ENCODE measurements around the gene DPM2.

Gene DPM2

DNA sequence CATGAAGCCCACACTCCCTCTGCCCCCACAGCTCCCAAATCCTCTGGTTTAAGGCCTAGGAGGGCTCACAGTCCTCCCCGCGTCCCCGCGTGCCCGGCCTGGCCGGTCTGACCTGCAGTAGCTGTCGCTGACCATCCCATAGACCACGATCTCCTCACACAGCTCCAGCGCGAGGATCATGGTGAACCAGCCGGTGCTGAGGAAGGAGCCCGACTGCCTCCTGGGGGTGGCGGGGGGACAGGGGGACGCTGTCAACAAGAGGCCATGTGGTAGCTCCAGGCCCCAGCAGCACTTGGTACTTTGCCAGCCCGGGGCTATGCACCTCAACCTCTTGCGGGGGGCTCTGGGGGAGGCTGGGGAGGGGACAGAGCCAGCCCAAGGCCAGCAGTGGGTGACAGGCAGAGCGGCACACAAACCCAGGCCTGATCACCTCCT lies 27.8 kb downstream of the DPM2 start:
- no peak overlapping the region for H3K4me3 ChIP-seq (ENCODE audit: low read length)
- no peak for DNase-seq (ENCODE audit: low read depth, low spot score)

DNA sequence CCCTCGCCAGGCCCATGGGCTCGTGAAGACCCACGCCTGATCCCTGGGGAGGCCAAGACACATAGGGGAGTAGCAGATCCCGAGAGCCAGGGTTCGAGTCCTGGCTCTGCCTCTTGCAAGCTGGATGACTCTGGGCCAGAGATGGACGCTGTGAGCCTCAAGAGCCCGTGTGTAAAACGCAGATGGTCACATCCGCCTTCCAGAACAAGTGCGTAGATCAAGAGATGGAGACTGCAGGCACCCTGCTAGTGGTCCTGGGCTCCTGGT lies 29.1 kb downstream of the DPM2 start:
- H3K4me3 ChIP-seq (ENCODE audit: low read length): no peak overlapping the region
- DNase-seq (ENCODE audit: low read depth, low spot score): no peak

GRCh38 chr9:127907867-127908659 lies 29.6 kb downstream of the DPM2 start:
- H3K4me3 ChIP-seq (ENCODE audit: low read length): no peak overlapping the region

GRCh38 chr9:127905788-127906191 lies 31.9 kb downstream of the DPM2 start:
- no peak for DNase-seq (ENCODE audit: low read depth, low spot score)
- no peak overlapping the region for H3K4me3 ChIP-seq (ENCODE audit: low read length)

More at GRCh38 chr9:127907867-127908659, 29.6 kb downstream of the DPM2 start:
- DNase-seq (ENCODE audit: low read depth, low spot score): no peak

DNA sequence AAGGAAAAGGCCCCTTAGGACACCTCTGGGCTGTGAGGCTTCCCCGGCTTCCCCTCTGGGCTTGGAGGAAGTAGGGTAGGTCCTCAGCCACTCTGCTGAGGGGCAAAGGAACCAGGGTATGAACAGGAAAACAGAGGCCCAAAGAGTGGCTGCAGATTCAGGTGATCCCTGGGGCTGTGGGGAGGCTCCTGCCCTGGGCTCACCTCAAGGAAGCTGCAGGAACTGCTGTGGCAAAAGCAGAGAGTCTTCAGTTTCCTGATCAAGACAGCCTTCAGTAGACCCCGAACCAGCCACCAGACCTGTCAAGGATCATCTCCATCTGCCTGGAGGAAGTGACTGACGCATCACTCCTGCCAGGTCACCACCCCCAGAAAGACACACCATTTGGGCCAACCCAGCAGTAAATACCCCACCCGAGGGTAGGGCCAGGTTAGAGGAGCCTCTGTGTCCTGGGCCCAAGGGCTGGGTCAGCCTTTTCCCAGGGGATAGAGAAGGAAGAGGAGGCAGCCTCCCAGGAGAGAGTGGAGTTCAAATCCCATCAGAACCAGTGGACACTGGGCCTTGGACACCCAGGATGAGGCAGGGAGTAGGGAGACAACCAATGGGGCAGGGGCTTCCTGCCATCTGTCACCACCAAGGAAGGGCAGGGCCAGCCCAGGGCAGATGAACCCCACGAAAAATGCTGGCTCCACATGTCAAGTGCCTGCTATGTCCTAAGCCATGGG lies 32.5 kb downstream of the DPM2 start:
- no peak overlapping the region for H3K4me3 ChIP-seq (ENCODE audit: low read length)
- DNase-seq (ENCODE audit: low read depth, low spot score): no peak

- no peak overlapping the region for H3K4me3 ChIP-seq (ENCODE audit: low read length)
- DNase-seq (ENCODE audit: low read depth, low spot score): no peak
Observed at GRCh38 chr9:127904561-127905003, 33.1 kb downstream of the DPM2 start.

GRCh38 chr9:127903557-127904475 lies 33.8 kb downstream of the DPM2 start:
- no peak overlapping the region for H3K4me3 ChIP-seq (ENCODE audit: low read length)
- peak; percentile 78 for DNase-seq (ENCODE audit: low read depth, low spot score)

DNA sequence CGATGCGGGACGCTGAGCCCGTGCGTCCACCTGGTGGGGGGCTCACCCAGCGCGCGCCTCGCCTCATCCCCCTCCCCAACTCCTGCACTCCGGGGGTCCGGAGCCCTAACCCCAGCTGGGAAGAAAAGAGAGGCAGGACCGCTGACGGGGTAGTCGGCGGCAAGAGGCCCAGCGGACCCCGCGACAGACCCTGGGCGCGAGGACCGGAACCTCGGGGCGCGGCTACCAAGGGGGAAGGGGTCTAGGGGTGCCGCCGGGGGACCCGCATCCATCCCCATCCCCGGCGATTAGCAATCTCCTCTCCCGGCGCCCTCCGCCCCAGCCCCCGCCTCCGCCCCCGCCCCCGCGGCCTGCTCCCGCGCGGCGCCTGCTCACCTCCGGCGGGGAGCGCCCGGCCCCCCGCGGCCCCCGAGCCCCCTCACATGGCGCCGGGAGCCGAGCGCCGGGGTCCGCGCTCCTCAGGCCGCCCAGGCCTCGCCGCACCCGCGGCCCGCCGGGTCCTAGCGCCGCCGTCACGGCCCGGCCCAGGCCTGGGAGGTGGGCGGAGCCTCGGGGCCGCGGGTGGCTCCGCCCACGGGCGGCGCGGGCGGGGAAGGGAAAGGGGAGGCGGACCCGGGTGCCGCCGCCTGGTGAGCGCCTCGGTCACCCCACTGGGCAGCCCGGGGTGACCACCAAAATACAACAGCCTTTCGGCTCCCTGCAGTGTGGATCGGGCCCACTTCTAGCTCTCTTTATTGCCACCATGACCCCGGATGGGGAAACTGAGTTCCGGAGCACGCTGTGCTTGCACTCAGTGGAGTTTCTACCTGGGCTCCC lies 38.3 kb downstream of the DPM2 start, which contains the start of gene ST6GALNAC6:
TSS of gene ST6GALNAC6 (minus strand) at position 476 of the 816 bp plus-strand sequence. CDS start 1,622 bp downstream, outside the sequence.
- no peak for DNase-seq (ENCODE audit: low read depth, low spot score)
- peak within 1 kb of the TSS; percentile 75 for H3K4me3 ChIP-seq (ENCODE audit: low read length)

DNA sequence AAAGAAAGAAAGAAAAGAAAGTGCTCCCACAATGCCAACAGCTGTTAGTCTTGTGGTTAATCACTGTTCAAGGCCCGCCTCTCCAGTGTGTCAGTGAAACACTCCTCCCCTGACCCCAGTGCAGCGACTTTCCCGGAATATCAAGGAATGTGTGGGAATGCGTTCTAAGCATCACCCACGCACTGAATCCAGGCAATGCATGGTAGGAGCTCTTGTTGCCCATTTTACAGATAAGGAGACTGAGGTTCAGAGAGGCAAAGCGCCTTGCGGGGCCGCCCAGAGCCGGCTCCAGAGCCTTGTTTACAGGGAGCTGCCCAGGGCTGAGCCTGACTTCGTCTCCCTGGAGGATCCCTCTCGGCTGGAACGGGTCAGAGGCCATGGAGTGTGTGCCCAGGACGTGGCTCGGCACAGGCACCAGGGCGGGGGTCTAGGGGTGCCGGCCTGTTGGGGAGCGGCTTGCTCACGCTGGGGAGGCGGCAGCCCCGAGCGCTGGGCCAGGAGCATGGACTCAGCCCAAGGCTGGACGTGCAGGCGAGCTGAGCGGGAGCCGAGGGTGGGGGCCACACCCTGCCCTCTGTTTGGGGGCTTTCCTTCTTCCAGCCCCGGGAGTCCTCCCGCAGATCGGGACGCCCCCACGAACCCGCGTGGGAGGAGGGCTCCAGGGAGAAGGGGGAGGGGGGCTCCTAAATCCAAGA lies 39.1 kb downstream of the DPM2 start:
- peak overlapping the region; percentile 75 for H3K4me3 ChIP-seq (ENCODE audit: low read length)

GRCh38 chr9:127897193-127897692 lies 40.4 kb downstream of the DPM2 start:
- H3K4me3 ChIP-seq (ENCODE audit: low read length): no peak overlapping the region
- no peak for DNase-seq (ENCODE audit: low read depth, low spot score)

More for the DNA sequence above, 39.1 kb downstream of the DPM2 start:
- no peak for DNase-seq (ENCODE audit: low read depth, low spot score)

- H3K4me3 ChIP-seq (ENCODE audit: low read length): no peak overlapping the region
Observed at GRCh38 chr9:127896395-127897192, 41.1 kb downstream of the DPM2 start.

DNA sequence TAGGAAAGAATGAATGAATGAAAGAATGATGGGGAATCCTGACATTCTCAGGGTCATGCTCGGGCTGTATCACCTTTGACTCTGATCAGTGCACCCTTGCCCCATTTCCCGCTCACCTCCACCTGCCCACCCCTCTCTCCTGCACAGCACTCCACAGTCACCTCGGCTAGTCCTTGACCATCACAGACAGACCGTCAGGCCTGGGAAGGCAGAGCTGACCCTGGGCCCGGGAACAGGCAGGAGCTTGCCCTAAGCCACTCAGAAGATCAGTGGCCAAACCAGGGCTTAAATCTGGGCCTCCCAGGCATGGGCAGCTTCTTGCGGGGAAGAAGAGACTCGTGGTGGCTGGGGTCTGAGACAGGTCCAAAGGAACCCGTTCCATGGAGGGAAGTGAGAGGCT lies 41.8 kb downstream of the DPM2 start:
- H3K4me3 ChIP-seq (ENCODE audit: low read length): no peak overlapping the region
- no peak for DNase-seq (ENCODE audit: low read depth, low spot score)

More at GRCh38 chr9:127896395-127897192, 41.1 kb downstream of the DPM2 start:
- no peak for DNase-seq (ENCODE audit: low read depth, low spot score)

DNA sequence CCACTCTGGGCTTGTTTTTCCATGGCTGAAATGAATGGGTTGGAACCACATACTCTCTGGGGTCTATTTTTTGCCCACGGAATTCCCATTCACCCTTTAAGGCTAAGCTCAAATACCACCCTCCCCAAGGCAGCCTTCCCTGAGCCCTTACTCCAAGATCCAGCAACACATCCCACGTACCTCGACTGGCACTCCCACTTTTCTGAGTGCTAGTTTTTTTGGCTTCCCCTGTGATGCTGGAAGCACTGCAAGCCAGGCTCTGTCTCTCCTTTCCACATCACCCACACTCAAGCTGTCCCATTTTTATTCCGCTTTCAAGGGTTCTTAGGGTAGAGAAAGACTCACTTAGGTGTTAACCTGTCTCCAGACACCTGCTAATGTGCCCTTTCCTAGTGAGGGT lies 44.3 kb downstream of the DPM2 start:
- no peak for DNase-seq (ENCODE audit: low read depth, low spot score)
- H3K4me3 ChIP-seq (ENCODE audit: low read length): no peak overlapping the region

- DNase-seq (ENCODE audit: low read depth, low spot score): no peak
- H3K4me3 ChIP-seq (ENCODE audit: low read length): no peak overlapping the region
Observed at GRCh38 chr9:127892831-127893230, 44.8 kb downstream of the DPM2 start.

GRCh38 chr9:127890053-127890452 lies 47.6 kb downstream of the DPM2 start:
- H3K4me3 ChIP-seq (ENCODE audit: low read length): no peak overlapping the region
- no peak for DNase-seq (ENCODE audit: low read depth, low spot score)

- no peak for DNase-seq (ENCODE audit: low read depth, low spot score)
- no peak overlapping the region for H3K4me3 ChIP-seq (ENCODE audit: low read length)
Observed at GRCh38 chr9:127887792-127888191, 49.9 kb downstream of the DPM2 start.

DNA sequence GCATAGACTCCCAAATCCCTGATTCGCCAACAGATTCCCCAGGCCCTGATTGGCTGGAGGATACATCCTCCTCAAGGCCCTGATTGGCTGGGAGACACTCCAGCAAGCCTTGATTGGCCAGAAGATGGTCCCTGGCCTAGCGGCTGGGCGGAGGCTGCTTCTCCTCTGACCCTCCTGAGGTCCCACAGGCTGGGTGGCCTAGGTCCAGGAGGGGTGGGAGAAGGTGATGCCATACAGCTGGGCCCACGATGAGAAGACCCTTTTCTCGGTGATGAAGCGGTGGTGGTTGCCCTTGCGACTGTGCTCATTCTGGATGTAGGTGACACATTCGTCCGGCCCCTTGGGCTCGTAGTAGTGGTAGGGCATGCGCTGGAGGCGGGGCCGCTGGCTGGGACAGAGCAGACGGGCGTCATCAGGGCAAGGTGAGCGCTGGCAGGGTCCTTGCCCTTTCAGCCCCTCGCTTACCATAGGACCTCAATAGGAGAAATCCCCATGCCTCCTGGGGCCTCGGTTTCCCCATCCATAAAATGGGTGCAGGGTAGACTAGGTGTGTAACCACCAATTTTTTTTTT lies 51.2 kb downstream of the DPM2 start:
- no peak for DNase-seq (ENCODE audit: low read depth, low spot score)
- no peak overlapping the region for H3K4me3 ChIP-seq (ENCODE audit: low read length)

Measured in Jurkat, Clone E6-1 (cell line).